ENCODE data around the gene TBC1D19.

DNA sequence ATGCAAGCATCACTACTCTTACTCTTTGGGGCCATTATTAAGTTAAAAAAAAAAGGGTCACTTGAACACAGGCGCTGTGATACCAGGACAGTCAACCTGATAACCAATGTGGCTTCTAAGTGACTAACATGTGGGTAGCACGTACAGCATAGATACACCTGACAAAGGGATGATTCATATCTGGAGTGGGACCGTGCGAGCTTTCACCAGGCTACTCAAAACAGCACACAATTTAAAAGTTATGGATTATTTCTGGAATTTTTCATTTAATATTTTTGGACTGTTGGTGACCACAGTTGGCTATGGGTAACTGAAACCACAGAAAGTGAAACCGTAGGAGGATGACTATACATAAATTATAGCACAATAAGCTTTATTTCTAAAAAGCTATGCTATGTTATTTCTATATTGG is 162.9 kb downstream of the TBC1D19 start:
- TF ChIP-seq RARB (CRISPR knock-in tag; IDR thresholded peaks at IDR 0.05) (no peak), PPARA (CRISPR knock-in tag; IDR thresholded peaks at IDR 0.05; ENCODE audit: borderline replicate concordance) (no peak), TOX (CRISPR knock-in tag; IDR thresholded peaks at IDR 0.05; ENCODE audit: borderline replicate concordance) (no peak)
